GM18951 (cell line): ENCODE data around the gene APLP2.
"Not testable (repeated sequence)": the region's sequence is repeated elsewhere in the genome, so short reads cannot be mapped to it uniquely, and the experiment has no call there.

Source experiments
- POLR2A ChIP-seq: IDR thresholded peaks from 4 replicates; pipeline ENCODE4 v1.6.1; 2011; ENCODE audit warnings: mild to moderate bottlenecking; ENCODE audit not compliant: insufficient read length, insufficient read depth; ENCODE audit errors: extremely low read depth
- in situ Hi-C: fragments of 300-500 bp; cut with MboI; formaldehyde crosslinking; loops from one replicate; pipeline ENCODE4 v1.12.0; 2022; ENCODE audit warnings: low sequenced_read_pairs, mixed read lengths, inconsistent platforms; ENCODE audit not compliant: unreplicated experiment

Gene APLP2

DNA sequence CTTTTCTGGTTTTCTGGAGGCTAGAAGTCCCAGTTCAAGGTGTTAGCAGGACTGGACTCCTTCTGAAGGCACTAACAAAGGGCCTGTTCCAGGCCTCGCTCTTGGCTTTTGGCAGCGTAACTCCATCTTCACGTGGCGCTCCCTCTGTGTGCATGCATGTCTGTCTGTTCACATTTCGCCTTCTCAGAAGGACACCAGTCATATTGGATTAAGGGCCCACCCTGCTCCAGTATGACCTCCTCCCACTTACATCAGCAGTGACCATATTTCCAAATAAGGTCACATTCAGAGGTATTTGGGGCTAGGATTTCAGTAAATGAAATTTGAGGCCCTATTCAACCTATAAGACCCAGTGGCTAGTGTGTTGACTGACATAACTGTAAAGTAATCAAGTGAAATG, 20.0 kb downstream of the APLP2 start:
- no peak for TF ChIP-seq POLR2A
- in situ Hi-C loops, result no loop called here

DNA sequence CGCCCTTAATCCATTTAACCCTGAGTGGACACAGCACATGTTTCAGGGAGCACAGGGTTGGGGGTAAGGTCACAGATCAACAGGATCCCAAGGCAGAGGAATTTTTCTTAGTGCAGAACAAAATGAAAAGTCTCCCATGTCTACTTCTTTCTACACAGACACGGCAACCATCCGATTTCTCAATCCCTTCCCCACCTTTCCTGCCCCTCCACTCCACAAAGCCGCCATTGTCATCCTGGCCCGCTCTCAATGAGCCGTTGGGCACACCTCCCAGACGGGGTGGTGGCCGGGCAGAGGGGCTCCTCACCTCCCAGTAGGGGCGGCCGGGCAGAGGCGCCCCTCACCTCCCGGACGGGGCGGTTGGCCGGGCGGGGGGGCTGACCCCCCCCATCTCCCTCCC, 20.8 kb downstream of the APLP2 start:
- in situ Hi-C loops, result not testable (repeated sequence)

DNA sequence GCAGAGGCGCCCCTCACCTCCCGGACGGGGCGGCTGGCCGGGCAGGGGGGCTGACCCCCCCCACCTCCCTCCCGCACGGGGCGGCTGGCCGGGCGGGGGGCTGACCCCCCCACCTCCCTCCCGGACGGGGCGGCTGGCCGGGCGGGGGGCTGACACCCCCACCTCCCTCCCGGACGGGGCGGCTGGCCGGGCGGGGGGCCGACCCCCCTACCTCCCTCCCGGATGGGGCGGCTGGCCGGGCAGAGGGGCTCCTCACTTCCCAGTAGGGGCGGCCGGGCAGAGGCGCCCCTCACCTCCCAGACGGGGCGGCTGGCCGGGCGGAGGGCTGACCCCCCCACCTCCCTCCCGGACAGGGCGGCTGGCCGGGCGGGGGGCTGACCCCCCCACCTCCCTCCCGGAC, 21.5 kb downstream of the APLP2 start:
- in situ Hi-C loops, result not testable (repeated sequence)

DNA sequence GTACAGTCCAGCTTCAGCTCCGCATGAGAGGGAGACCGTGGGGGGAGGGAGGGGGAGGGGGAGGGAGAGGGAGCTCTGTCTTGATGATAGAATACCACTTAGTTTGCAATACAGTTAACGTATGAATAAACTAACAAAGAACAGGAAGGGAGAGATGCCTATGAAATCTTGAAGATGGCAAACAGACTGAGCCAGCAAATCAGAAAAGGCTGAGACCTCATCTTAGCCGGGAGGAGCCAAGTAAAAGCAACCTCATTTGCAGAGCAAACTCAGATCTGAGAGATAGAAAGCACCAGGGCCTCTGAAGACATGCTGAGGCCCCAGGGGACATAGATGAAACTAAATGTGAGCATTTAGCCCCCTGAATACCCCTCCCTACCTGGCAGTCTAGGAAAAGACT, 23.0 kb downstream of the APLP2 start:
- no peak for TF ChIP-seq POLR2A
- in situ Hi-C loops, result no loop called here

DNA sequence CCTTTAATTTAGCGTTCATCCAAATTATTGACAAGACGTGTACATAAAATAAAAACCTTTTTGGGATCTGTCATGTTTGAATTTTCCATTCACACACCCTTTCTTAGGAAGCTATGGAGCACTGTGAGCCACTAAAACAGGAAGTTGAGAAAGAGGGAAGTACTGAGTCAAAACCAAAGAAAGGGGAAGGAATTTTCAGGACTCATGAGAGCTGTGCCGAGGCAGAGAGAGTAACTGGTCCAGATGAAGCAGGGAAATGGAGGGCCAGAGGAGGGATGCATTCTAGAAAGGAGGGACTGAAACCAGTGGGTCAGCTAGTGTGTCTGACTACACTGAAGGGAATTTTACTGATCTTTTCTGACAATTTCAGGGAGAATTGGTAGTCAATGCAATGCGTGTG, 24.9 kb downstream of the APLP2 start:
- TF ChIP-seq POLR2A, result no peak
- in situ Hi-C loops, result no loop called here

DNA sequence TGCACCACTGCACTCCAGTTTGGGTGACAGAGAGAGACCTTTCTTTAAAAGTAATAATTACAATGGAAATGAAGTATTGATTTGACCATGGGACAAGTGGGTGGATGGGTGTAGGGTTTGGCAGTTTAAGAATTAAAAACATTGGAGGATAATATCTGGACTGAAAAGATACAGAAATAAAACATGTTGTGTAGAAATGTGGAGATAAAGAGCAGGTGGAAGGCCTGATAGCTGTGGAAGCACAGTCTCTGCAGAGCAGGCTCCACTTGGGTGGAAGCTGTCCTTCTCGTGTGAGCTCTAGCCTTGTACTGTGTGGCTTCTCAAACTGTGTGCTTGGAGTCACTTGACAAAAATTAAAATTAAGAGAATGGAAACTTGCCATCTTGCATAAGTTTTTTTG, 25.6 kb downstream of the APLP2 start:
- in situ Hi-C loops, result no loop called here
- TF ChIP-seq POLR2A, result no peak

DNA sequence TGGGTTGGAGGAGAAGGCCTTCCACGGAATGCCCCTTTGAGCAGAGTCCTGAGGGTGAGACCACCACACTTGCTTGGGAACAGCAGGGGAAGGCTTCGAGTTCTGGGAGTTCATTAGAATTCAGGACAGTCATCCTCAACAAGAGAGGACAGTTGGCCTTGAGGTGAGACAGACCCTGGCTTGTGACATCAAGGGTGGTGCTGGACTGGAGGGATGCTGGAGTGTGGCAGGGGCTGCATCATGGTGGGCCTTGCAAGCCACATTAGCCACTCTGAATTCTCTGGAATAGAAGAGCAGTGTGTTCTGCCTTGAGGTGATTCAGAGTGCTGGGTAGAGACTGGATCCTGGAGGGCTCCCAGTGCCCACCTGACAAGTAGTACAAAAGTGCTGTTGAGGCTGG, 26.3 kb downstream of the APLP2 start:
- TF ChIP-seq POLR2A, result no peak
- in situ Hi-C loops, result no loop called here

DNA sequence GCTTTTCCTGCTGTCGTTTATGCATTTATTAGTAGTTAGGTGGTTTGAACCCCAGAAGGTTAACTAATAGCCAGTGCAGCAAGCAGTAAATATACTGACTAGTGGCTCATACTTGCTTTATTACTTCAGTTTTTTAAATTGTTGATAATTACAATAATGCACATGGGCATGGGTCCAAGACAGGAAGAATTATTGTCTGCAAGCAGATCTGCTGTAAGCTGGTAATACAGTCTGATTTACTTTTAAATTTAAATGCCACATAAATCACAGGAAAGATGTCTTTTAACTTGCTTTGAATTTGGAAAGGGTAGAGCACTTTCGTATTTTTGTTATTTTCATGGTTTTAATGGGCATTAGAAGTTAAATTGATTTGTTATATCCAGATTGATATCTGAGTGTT, 27.1 kb downstream of the APLP2 start:
- no peak for TF ChIP-seq POLR2A
- in situ Hi-C loops, result no loop called here

DNA sequence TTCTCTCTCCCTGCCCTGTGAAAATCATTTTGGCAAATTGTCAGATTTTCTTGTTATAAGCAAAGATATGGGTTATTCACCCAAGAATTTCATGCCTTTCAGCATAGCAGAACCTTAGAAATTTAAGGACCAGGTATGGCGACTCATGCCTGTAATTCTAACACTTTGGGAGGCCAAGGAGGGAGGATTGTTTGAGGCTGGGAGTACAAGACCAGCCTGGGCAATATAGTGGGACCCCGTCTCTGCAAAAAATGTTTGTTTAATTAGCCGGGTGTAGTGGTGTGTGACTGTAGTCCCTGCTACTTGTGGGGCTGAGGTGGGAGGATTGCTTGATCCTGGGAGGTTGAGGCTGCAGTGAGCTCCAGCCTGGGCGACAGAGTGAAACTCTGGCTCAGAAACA, 27.6 kb downstream of the APLP2 start:
- in situ Hi-C loops, result no loop called here
- TF ChIP-seq POLR2A, result no peak

DNA sequence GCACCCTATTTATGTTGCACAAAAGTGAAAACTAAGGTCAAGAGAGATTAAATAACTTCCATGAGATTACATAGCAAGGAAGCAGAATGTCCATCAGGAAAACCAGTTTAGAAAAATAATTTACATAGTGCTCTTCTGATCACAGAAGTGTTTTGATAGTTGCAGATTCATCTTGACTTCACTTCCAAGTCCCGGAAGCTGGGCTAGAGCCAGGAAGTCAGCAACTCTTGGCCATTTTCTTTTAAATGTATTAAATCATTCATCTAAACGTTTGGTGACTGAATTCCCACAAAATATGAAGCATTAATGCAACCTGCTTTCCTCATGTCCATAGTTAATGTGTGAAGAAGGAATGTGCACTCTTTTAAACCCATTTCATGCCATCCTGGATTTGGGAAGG, 29.7 kb downstream of the APLP2 start:
- in situ Hi-C loops, result no loop called here
- TF ChIP-seq POLR2A, result no peak

DNA sequence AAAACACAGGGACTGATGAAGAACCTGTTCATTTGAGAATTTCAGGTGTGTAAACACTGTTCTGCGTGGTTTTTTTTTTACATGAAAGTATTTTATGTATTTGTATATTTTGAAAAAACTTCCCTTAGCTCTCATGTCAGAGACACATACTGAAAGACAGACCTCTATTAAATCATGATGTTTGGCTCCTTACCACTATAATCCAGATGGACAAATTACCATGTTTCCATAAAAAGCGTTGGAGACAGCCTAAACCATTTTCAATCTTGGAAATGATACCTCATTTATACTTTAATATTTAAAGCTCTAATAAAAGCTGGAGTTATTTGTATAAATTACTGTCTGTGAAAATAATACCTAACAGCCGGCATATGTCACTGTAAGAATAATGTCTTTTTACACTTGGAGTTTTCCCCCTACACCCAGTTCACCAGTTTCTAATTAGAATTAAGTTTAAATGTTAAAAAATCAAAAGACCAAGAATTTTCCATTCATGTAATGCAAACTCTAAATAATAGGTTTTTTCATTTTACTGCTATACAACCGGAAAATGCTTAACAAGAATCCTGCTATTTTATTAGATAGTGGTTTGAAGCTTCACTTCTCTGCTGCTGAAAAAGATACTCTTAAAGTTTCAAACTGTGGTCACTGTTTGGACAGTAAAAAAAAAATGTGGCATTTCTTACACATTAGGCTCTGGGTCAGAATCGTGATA, 30.8 kb downstream of the APLP2 start:
- TF ChIP-seq POLR2A, result no peak
- in situ Hi-C loops, result no loop called here

DNA sequence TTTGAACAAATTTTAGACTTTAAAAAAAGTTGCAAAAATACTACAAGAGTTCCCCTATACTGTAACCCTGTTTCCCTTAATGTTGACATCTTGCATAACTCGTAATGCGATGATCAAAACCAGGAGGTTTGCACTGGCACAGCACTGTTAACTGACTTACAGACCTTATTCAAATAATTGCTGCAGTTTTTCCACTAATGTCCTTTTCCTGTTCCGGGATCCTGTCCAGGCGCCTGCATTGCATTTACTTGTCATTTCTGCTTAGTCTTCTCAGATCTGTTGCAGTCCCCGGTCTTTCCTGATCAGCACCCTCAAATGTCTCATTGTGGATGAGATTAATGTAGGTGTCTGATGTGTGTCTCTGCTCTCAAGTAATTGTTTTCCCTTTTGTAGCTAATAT, 32.0 kb downstream of the APLP2 start:
- in situ Hi-C loops, result no loop called here
- TF ChIP-seq POLR2A, result no peak

DNA sequence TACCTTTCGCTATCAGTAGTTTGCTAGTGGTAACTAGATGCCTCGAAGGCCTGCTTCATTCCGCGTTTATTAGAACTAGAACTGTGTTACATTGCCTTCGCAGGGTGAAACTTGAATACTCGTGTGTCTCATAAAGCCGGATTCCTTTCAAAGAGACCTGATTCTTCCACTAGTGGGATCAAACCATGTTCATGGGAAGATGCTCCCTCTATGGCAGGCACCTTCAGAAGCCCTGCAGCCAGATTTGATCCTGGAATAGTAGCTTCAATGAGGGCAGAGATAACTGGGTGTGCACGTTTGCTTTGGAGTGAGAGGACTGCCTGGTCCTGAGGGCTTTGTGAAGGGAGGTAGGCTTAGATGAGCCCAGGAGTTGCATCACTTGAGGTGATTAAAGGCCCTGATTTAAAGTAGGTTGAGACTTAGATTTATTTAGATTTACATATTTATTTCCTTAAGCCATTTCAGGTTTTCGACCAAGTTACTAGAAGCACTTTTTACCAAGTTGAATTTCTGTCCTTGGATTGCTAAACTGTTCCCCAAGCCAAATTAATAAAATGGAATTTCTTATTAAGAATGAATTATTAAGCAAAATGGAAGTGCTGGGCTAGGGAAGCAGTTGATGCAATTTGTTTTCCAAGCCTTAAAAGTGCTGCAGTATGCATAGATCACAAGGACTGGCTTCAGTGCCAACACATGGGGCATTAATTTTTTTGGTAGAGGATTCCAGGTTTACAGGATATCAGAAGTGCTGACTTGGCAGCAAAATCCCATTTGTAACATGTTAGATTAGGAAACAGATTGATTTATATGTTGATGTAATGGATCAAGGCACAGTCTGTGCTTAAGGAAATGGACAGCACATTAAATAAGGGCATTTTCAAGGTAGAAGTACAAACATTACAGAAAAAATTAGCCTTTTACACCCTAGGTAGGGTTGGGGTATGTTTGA, 32.9 kb downstream of the APLP2 start:
- no peak for TF ChIP-seq POLR2A
- in situ Hi-C loops, result no loop called here

DNA sequence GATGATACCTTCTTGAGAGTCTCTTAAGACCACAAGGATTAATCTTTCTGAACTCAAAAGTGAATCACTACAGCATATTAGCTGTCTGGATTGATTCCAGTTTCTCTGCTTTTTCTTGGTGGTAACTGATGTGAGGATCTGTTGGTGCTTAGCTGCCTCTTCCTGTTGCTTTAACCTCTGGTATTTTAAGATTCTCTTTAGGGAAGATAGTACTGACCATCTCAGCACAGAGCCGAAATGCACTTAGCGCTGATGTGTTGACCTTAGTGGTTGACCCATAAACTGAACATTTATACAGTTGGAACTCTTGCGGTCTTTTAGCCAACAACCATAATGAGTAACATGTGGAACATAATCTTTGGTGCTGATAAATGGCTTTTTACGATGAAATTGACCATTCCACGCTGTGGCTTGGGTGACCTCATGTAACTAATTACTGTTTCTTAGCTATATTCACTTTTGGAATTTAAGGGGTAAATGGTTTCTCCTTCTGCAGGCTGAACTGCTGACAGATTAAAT, 33.7 kb downstream of the APLP2 start:
- in situ Hi-C loops, result no loop called here
- TF ChIP-seq POLR2A, result no peak
